DMS114 treated with DMSO at 0.1 percent for 48 hours (cell line): Measurements from ENCODE around the gene CTDP1.

ENCODE experiments used
- DNase-seq: peaks from one replicate; lab custom pipeline; 2025; ENCODE audit not compliant: unreplicated experiment; lab: John Stamatoyannopoulos, UW

The CTDP1 gene

GRCh38 chr18:79643054-79643984, 36.3 kb upstream of the CTDP1 start:
- DNase-seq, result no peak

GRCh38 chr18:79644006-79644665, 35.5 kb upstream of the CTDP1 start:
- DNase-seq, result peak; percentile 13

GRCh38 chr18:79644666-79645057, 34.9 kb upstream of the CTDP1 start:
- no peak for DNase-seq

GRCh38 chr18:79645291-79645983, 34.2 kb upstream of the CTDP1 start:
- DNase-seq, result no peak

- no peak for DNase-seq
Observed at GRCh38 chr18:79647307-79647706, 32.3 kb upstream of the CTDP1 start.

GRCh38 chr18:79650959-79651358, 28.6 kb upstream of the CTDP1 start:
- no peak for DNase-seq

- DNase-seq, result no peak
Observed at GRCh38 chr18:79657342-79657996, 22.1 kb upstream of the CTDP1 start.

- DNase-seq, result no peak
Observed at GRCh38 chr18:79658366-79658765, 21.2 kb upstream of the CTDP1 start.

GRCh38 chr18:79659733-79660132, 19.9 kb upstream of the CTDP1 start:
- no peak for DNase-seq

GRCh38 chr18:79662034-79662433, 17.6 kb upstream of the CTDP1 start:
- DNase-seq, result no peak

- DNase-seq, result no peak
Observed at GRCh38 chr18:79662439-79662838, 17.2 kb upstream of the CTDP1 start.

GRCh38 chr18:79664525-79665125, 15.0 kb upstream of the CTDP1 start:
- DNase-seq, result no peak

- DNase-seq, result no peak
Observed at GRCh38 chr18:79668203-79668602, 11.4 kb upstream of the CTDP1 start.

GRCh38 chr18:79672490-79673276, 6.9 kb upstream of the CTDP1 start:
- no peak for DNase-seq

- DNase-seq, result no peak
Observed at GRCh38 chr18:79677221-79677620, 2.4 kb upstream of the CTDP1 start.

- DNase-seq, result no peak
Observed at GRCh38 chr18:79677840-79678239, 1.8 kb upstream of the CTDP1 start.

GRCh38 chr18:79678665-79679551, 695 bp upstream of the CTDP1 start:
- DNase-seq, result peak; percentile 89

GRCh38 chr18:79680100-79680879, 687 bp downstream of the CTDP1 start:
- DNase-seq, result peak; percentile 4
